ENCODE results near the gene POLN. TPM values are rescaled to one million over a fixed set of nuclear protein-coding genes. Genes with fewer than 3 reads are reported as not detected.
A peak's percentile ranks its signal among the peaks of the same experiment; 100 is the strongest.

The POLN gene
- total RNA-seq, 2 experiments from 2014 or later: 4.0 to 4.4 TPM

DNA sequence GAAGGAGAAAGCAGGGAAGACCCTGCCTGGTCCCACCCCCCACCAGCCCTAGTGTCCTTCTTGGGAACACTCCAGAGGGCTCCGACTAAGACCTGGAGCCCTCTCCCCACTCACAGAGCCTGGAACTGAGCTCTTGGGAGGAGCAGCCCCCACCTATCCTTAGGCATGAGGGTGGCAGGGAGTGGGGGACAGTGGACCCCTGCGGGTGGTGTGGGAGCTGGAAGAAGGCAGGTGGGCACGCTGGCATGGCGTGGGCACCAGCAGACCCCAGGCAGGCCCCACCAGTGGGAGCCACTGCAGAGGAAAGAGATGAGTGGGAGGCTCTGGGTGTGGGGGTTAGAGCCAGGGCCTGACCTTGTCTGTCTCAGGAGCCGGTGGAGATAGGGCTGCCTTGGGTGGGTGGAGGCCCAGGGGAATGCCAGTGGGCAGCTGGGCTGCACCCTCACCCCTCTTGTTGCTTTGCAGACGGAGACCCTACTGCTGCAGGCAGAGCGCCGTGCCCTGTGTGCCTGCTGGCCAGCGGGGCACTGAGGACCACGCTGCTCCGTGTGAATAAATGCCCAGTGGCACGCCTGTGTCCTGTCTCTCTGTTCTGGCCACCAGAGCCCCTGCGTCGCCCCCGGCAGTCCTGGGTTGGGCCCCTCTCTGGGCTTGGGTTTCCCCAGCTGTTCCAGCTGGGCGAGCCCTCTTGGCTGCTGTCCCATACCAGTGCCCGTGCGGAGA lies 198.4 kb downstream of the POLN start:
- ChIA-PET CTCF (ENCODE audit: unreplicated experiment) (no interaction called here), POLR2A (no interaction called here)
- H3K9me2 ChIP-seq (ENCODE audit: insufficient read depth, low read length): no peaks in the 10 kb centered on the region
- H3K36me3 ChIP-seq (ENCODE audit: insufficient read depth, low read length): no peaks in the 10 kb centered on the region
- H2AFZ ChIP-seq (ENCODE audit: low read length): no peak overlapping the region
- H4K20me1 ChIP-seq (ENCODE audit: insufficient read depth, low read length): no peaks in the 10 kb centered on the region
- DNase-seq (ENCODE audit: low spot score): no peak
- H3K9me3 ChIP-seq (ENCODE audit: low read length): no peaks in the 10 kb centered on the region
- no peak overlapping the region for H3K27ac ChIP-seq (ENCODE audit: low read depth, low read length, poor library complexity, severe bottlenecking)
- no peak overlapping the region for H3K4me2 ChIP-seq (ENCODE audit: low read length)
- H3K79me2 ChIP-seq (ENCODE audit: insufficient read depth, low read depth, low read length): no peaks in the 10 kb centered on the region
- intact Hi-C loops (cut with micrococcal nuclease; ENCODE audit: unreplicated experiment): no loop called here
- TF ChIP-seq EZH2phosphoT487 (IDR thresholded peaks at IDR 0.05; ENCODE audit: borderline replicate concordance, low read depth, low read length): no peak
- TF ChIP-seq, protein P1, sequence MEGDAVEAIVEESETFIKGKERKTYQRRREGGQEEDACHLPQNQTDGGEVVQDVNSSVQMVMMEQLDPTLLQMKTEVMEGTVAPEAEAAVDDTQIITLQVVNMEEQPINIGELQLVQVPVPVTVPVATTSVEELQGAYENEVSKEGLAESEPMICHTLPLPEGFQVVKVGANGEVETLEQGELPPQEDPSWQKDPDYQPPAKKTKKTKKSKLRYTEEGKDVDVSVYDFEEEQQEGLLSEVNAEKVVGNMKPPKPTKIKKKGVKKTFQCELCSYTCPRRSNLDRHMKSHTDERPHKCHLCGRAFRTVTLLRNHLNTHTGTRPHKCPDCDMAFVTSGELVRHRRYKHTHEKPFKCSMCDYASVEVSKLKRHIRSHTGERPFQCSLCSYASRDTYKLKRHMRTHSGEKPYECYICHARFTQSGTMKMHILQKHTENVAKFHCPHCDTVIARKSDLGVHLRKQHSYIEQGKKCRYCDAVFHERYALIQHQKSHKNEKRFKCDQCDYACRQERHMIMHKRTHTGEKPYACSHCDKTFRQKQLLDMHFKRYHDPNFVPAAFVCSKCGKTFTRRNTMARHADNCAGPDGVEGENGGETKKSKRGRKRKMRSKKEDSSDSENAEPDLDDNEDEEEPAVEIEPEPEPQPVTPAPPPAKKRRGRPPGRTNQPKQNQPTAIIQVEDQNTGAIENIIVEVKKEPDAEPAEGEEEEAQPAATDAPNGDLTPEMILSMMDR (conservative IDR thresholded peaks at IDR 0.05; ENCODE audit: low read length): no peak
- H3K4me3 ChIP-seq (ENCODE audit: low read depth, low read length, poor library complexity, severe bottlenecking): no peak overlapping the region
- BruUV-seq (replicated peaks): no TSS peak
- peaks cover 8% of the 10 kb centered on the region for H3K4me1 ChIP-seq (ENCODE audit: insufficient read depth, low read length, poor library complexity, severe bottlenecking)

DNA sequence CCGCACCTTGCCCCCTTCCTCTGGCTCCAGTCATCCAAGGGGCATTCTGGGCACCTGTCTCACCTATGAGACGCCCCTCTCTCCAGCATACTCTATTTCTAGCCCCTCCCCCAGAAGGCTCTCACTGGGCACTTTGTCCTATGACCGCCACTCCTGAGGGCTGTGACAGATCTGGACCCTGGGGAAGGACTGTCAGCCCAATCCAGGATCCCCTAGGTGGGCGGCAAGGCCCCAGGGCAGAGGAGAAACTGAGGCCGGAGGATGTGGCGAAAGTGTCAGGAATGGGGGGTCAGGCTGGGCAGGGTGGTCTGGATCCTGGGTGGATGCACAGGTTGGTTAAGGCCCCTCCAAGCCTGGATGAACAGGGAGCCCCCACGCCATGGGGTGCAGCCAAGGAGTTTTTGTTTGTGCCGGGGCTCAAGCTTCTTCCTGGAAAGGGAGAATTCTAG lies 198.9 kb downstream of the POLN start:
- DNase-seq (ENCODE audit: low spot score): no peak
- no peaks in the 10 kb centered on the region for H4K20me1 ChIP-seq (ENCODE audit: insufficient read depth, low read length)
- intact Hi-C loops (cut with micrococcal nuclease; ENCODE audit: unreplicated experiment): no loop called here
- H3K4me1 ChIP-seq (ENCODE audit: insufficient read depth, low read length, poor library complexity, severe bottlenecking): peaks cover 8% of the 10 kb centered on the region
- H3K36me3 ChIP-seq (ENCODE audit: insufficient read depth, low read length): no peaks in the 10 kb centered on the region
- H2AFZ ChIP-seq (ENCODE audit: low read length): no peak overlapping the region
- POLR2A ChIA-PET: no interaction called here
- no peak overlapping the region for H3K27ac ChIP-seq (ENCODE audit: low read depth, low read length, poor library complexity, severe bottlenecking)
- H3K9me2 ChIP-seq (ENCODE audit: insufficient read depth, low read length): no peaks in the 10 kb centered on the region
- BruUV-seq (replicated peaks): no TSS peak
- H3K4me2 ChIP-seq (ENCODE audit: low read length): peak overlapping the region; percentile 62
- H3K79me2 ChIP-seq (ENCODE audit: insufficient read depth, low read depth, low read length): no peaks in the 10 kb centered on the region
- CTCF ChIA-PET (ENCODE audit: unreplicated experiment): no interaction called here
- no peaks in the 10 kb centered on the region for H3K9me3 ChIP-seq (ENCODE audit: low read length)
- H3K4me3 ChIP-seq (ENCODE audit: low read depth, low read length, poor library complexity, severe bottlenecking): peak overlapping the region; percentile 63
- TF ChIP-seq, protein P1 (conservative IDR thresholded peaks at IDR 0.05; ENCODE audit: low read length): no peak
- no peak for TF ChIP-seq EZH2phosphoT487 (IDR thresholded peaks at IDR 0.05; ENCODE audit: borderline replicate concordance, low read depth, low read length)

DNA sequence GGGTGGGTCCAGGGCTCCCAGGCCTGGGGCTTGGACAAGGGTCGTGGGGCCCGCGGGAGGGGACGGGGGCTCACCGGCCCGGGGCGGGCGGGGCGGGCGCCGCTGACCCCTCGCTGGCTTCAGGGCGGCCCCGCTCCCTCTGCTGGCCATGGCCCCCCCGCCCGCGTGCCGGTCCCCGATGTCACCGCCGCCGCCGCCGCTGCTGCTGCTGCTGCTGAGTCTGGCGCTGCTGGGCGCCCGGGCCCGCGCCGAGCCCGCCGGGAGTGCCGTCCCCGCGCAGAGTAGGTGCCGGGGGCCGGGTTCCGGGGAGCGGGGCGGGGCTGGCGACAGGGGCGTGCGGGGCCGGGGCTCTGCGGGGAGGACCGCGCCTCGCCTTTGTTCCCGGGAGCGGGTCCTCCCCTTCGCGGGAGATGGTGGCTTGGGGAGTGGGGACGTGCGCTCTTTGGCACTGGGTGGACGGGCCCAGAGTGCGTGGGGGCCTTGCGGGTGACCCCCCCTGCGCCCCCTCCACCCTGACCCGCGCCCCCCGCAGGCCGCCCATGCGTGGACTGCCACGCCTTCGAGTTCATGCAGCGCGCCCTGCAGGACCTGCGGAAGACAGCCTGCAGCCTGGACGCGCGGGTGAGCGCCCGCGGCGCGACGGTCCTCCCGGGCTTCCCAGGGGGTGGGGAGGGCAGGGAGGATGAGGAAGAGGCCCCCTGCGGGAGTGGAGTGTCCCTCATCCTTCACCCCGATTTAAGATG lies 199.5 kb downstream of the POLN start:
- peak; percentile 22 for DNase-seq (ENCODE audit: low spot score)
- CTCF ChIA-PET (ENCODE audit: unreplicated experiment): no interaction called here
- TF ChIP-seq, protein P1 (conservative IDR thresholded peaks at IDR 0.05; ENCODE audit: low read length): no peak
- no peak for TF ChIP-seq EZH2phosphoT487 (IDR thresholded peaks at IDR 0.05; ENCODE audit: borderline replicate concordance, low read depth, low read length)
- no peaks in the 10 kb centered on the region for H3K36me3 ChIP-seq (ENCODE audit: insufficient read depth, low read length)
- H2AFZ ChIP-seq (ENCODE audit: low read length): 0 out of 2 replicates have a peak overlapping the region, but pooled peaks have one; percentile 17
- intact Hi-C loops (cut with micrococcal nuclease; ENCODE audit: unreplicated experiment): no loop called here
- peak overlapping the region; percentile 63 for H3K4me3 ChIP-seq (ENCODE audit: low read depth, low read length, poor library complexity, severe bottlenecking)
- H3K4me2 ChIP-seq (ENCODE audit: low read length): peak overlapping the region; percentile 62
- no peak overlapping the region for H3K27ac ChIP-seq (ENCODE audit: low read depth, low read length, poor library complexity, severe bottlenecking)
- POLR2A ChIA-PET: no interaction called here
- H3K9me3 ChIP-seq (ENCODE audit: low read length): no peaks in the 10 kb centered on the region
- BruUV-seq (replicated peaks): no TSS peak
- no peaks in the 10 kb centered on the region for H3K9me2 ChIP-seq (ENCODE audit: insufficient read depth, low read length)
- no peaks in the 10 kb centered on the region for H4K20me1 ChIP-seq (ENCODE audit: insufficient read depth, low read length)
- no peaks in the 10 kb centered on the region for H3K79me2 ChIP-seq (ENCODE audit: insufficient read depth, low read depth, low read length)
- H3K4me1 ChIP-seq (ENCODE audit: insufficient read depth, low read length, poor library complexity, severe bottlenecking): peaks cover 8% of the 10 kb centered on the region

Data from OCI-LY7 (cell line).